HG02763 (cell line): ENCODE measurements around the gene PPP2R5B.

ENCODE experiments used
- ATAC-seq: cut with Tn5 transposase; IDR thresholded peaks from one replicate; pipeline ENCODE4 v1.9.1; 2021; ENCODE audit warnings: mild to moderate bottlenecking, moderate library complexity; ENCODE audit not compliant: unreplicated experiment

The PPP2R5B gene

GRCh38 chr11:64923944-64924909 is at the start of gene PPP2R5B:
Gene PPP2R5B (plus strand): TSS chr11:64924689. CDS start chr11:64925735, 1,046 bp downstream.
- peak; percentile 76 for ATAC-seq

- no peak for ATAC-seq
These were observed 48.9 kb upstream of the PPP2R5B start for GRCh38 chr11:64875369-64876228.

- no peak for ATAC-seq
These were observed 48.2 kb upstream of the PPP2R5B start for GRCh38 chr11:64876229-64876750.

GRCh38 chr11:64876835-64877341 is 47.6 kb upstream of the PPP2R5B start:
- no peak for ATAC-seq

- ATAC-seq = no peak
These were observed 46.9 kb upstream of the PPP2R5B start for GRCh38 chr11:64877390-64878222.

GRCh38 chr11:64878223-64878493 is 46.3 kb upstream of the PPP2R5B start:
- ATAC-seq = no peak

- peak; percentile 76 for ATAC-seq
These were observed 45.8 kb upstream of the PPP2R5B start, which contains the start of gene EHD1 for GRCh38 chr11:64878494-64879243. Gene EHD1 (minus strand): TSS chr11:64878621. CDS start chr11:64878464, 157 bp downstream.

- ATAC-seq = no peak
These were observed 45.1 kb upstream of the PPP2R5B start for GRCh38 chr11:64879244-64879900.

- ATAC-seq = no peak
These were observed 44.1 kb upstream of the PPP2R5B start for GRCh38 chr11:64880240-64881001.

- ATAC-seq = no peak
These were observed 43.0 kb upstream of the PPP2R5B start for GRCh38 chr11:64881476-64881875.

- ATAC-seq = no peak
These were observed 42.2 kb upstream of the PPP2R5B start for GRCh38 chr11:64882243-64882642.

GRCh38 chr11:64883575-64883974 is 40.9 kb upstream of the PPP2R5B start:
- no peak for ATAC-seq

GRCh38 chr11:64884019-64884418 is 40.5 kb upstream of the PPP2R5B start:
- ATAC-seq = no peak

- ATAC-seq = no peak
These were observed 38.9 kb upstream of the PPP2R5B start for GRCh38 chr11:64885367-64886286.

- no peak for ATAC-seq
These were observed 37.2 kb upstream of the PPP2R5B start for GRCh38 chr11:64887234-64887756.

GRCh38 chr11:64887757-64888405 is 36.6 kb upstream of the PPP2R5B start:
- ATAC-seq = peak; percentile 67

GRCh38 chr11:64888406-64888728 is 36.1 kb upstream of the PPP2R5B start:
- no peak for ATAC-seq
